Erythroblast (primary cell): ENCODE measurements around the gene ATP1B2.

Source experiments
- GATA1 ChIP-seq: IDR thresholded peaks from 2 replicates; pipeline ENCODE4 v1.6.1; 2011; ENCODE audit warnings: low read depth, mild to moderate bottlenecking, control low read depth, low read length, moderate library complexity
- POLR2A ChIP-seq: IDR thresholded peaks from 2 replicates; pipeline ENCODE4 v1.6.1; 2011; ENCODE audit warnings: mild to moderate bottlenecking, low read length

DNA sequence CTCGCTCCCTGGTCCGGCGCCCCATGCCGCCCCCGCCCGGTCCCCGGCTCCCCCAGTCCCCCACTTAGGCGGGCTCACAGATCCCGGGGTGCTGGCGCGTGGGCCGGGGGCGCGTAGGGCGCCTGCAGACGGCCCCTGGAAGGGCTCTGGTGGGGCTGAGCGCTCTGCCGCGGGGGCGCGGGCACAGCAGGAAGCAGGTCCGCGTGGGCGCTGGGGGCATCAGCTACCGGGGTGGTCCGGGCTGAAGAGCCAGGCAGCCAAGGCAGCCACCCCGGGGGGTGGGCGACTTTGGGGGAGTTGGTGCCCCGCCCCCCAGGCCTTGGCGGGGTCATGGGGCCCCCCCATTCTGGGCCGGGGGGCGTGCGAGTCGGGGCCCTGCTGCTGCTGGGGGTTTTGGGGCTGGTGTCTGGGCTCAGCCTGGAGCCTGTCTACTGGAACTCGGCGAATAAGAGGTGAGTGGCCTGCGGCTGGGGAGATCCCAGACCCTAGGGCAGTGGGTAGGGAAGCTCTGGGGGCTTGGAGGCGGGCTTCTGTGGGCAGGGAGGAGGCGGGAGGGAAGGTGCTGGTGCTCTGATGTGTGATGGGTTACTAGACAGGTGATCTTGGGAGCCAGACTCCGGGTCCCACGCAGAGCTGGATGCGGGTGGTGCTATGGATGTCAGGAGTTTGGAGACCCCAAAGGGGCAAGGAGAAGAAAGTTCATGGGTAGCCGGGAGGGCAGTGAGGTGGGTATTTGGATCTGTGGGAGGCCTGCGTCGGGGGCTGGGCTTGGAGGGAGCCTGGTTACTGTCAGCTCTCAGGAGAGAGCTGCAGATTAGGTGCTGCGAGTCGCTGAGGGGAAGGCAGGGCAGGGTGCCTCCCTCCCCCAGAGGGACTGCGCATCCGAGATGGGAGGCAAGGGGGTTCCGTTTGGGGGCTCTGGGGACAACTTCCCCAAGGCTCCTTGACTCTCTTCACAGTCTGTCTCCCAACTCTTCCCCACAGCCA is 54.8 kb downstream of the ATP1B2 start:
- TF ChIP-seq POLR2A (no peak), GATA1 (no peak)
